SK-N-MC (cell line): Measurements from ENCODE around the gene HEPN1.

Experiments
- EZH2 ChIP-seq: fragments of 200-600 bp; sonication (generic); IDR thresholded peaks from one replicate; pipeline ENCODE4 v1.6.1; 2017; ENCODE audit warnings: antibody characterized with exemption
- FOXP2 ChIP-seq: optimal IDR thresholded peaks from 2 replicates; pipeline ENCODE3; 2011; ENCODE audit warnings: mild to moderate bottlenecking, moderate library complexity; ENCODE audit not compliant: insufficient read depth; ENCODE audit errors: extremely low read length, control extremely low read depth
- POLR2AphosphoS5 ChIP-seq: IDR thresholded peaks from 2 replicates; pipeline ENCODE4 v1.6.1; 2012; ENCODE audit warnings: mild to moderate bottlenecking, low read depth, low read length, borderline replicate concordance

GRCh38 chr11:124872741-124873140 lies 46.3 kb upstream of the HEPN1 start:
- TF ChIP-seq POLR2AphosphoS5 (no peak), EZH2 (no peak), FOXP2 (no peak)
